PC-9 (cell line): ENCODE measurements around the gene ANXA6. TPM values are rescaled to one million over a fixed set of nuclear protein-coding genes. Genes with fewer than 3 reads are reported as not detected.
A peak's percentile ranks its signal among the peaks of the same experiment; 100 is the strongest.

Source experiments
- BruUV-seq: library from RNA; stranded (reverse); fragments of 400-500 nt; replicated peaks from 2 replicates; lab custom pipeline; 2021; lab: Mats Ljungman, UMichigan
- CTCF ChIA-PET: fragments of 300-600 bp; sonication (Branson Sonifier 250); formaldehyde crosslinking; loops from one replicate; lab custom pipeline; 2022; ENCODE audit warnings: antibody characterized with exemption; lab: Charles Lee
- POLR2A ChIA-PET: fragments of 300-600 bp; sonication (Branson Sonifier 250); formaldehyde crosslinking; loops from one replicate; lab custom pipeline; 2022; ENCODE audit warnings: antibody characterized with exemption; ENCODE audit not compliant: unreplicated experiment; lab: Charles Lee
- DNase-seq, 2 experiments: peaks; one replicate each; pipeline versions ENCODE4 v3.0.0 to v3.0.0-alpha.2; 2015 to 2022; ENCODE audit warnings: mixed read lengths in 1 of 2
- H2AFZ ChIP-seq: fragments of 200-600 bp; sonication (generic); 2 replicates; pipeline ENCODE4 v1.8.1; 2017; ENCODE audit warnings: antibody characterized with exemption
- H3F3A ChIP-seq: fragments of 200-600 bp; sonication (generic); 2 replicates; pipeline ENCODE4 v1.8.1; 2017; ENCODE audit warnings: antibody characterized with exemption, mild to moderate bottlenecking, low read depth; ENCODE audit not compliant: insufficient read depth
- H3K27ac ChIP-seq: fragments of 200-600 bp; sonication (generic); 2 replicates; pipeline ENCODE4 v1.6.1; 2016; ENCODE audit warnings: mixed run types
- H3K27me3 ChIP-seq: fragments of 200-600 bp; sonication (generic); 2 replicates; pipeline ENCODE4 v1.6.1; 2016; ENCODE audit warnings: low read depth, mixed run types; ENCODE audit not compliant: insufficient read depth
- H3K36me3 ChIP-seq: fragments of 200-600 bp; sonication (generic); 2 replicates; pipeline ENCODE4 v1.6.1; 2016; ENCODE audit warnings: low read depth, mixed run types
- H3K4me1 ChIP-seq: fragments of 200-600 bp; sonication (generic); replicated peaks from 2 replicates; pipeline ENCODE4 v1.6.1; 2016; ENCODE audit warnings: mixed run types; ENCODE audit not compliant: insufficient read depth
- H3K4me2 ChIP-seq: fragments of 200-600 bp; sonication (generic); 2 replicates; pipeline ENCODE4 v1.6.1; 2017; ENCODE audit warnings: mixed run types
- H3K4me3 ChIP-seq: fragments of 200-600 bp; sonication (generic); 2 replicates; pipeline ENCODE4 v1.6.1; 2016; ENCODE audit warnings: mixed run types
- H3K79me2 ChIP-seq: fragments of 200-600 bp; sonication (generic); 2 replicates; pipeline ENCODE4 v1.6.1; 2017; ENCODE audit warnings: low read depth, mixed run types
- H3K9me2 ChIP-seq: fragments of 200-600 bp; sonication (generic); 2 replicates; pipeline ENCODE4 v1.8.1; 2017; ENCODE audit warnings: mild to moderate bottlenecking; ENCODE audit not compliant: insufficient read depth
- H3K9me3 ChIP-seq: fragments of 200-600 bp; sonication (generic); 2 replicates; pipeline ENCODE4 v1.8.1; 2016; ENCODE audit warnings: low read depth; ENCODE audit not compliant: insufficient read depth
- H4K20me1 ChIP-seq: fragments of 200-600 bp; sonication (generic); 2 replicates; pipeline ENCODE4 v1.8.1; 2017; ENCODE audit not compliant: insufficient read depth
- EZH2 ChIP-seq: fragments of 200-600 bp; sonication (generic); IDR thresholded peaks from 2 replicates; pipeline ENCODE4 v1.8.0; 2017; ENCODE audit warnings: antibody characterized with exemption, low read depth
- intact Hi-C: fragments of 100-400 bp; cut with micrococcal nuclease; formaldehyde crosslinking; loops from one replicate; pipeline ENCODE4 v1.10.0; 2022; ENCODE audit not compliant: unreplicated experiment
- total RNA-seq: library from RNA; stranded (reverse); gene quantifications from 2 replicates; pipeline ENCODE4 v1.2.3, GENCODE V29; 2021
- TF ChIP-seq, protein P1 (sequence below): fragments of 200-600 bp; sonication (generic); conservative IDR thresholded peaks from 2 replicates; pipeline ENCODE4 v1.6.1; 2017; ENCODE audit warnings: mixed run types, antibody characterized with exemption, mild to moderate bottlenecking, moderate library complexity

The ANXA6 gene
- total RNA-seq, 1 experiment from 2014 or later = 22.4 TPM

DNA sequence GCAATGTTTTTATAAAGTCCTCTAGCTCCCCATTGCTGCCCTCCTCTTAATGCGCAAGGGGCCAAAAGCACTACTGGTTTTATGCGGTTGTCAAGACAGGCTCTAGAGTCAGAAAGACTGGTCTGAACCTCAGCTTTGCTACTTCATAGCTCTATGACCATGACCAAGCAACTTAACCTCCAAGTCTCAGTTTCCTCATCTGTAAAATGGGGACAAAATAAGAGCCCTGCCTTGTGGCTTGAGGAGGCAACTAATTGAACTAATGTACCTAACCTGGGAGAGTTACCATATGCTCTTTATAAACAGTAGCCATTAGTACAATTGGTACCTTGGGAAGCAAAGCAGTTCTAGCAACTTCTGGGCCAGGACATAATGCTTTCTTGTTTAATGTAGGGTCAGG lies 36.5 kb downstream of the ANXA6 start:
- ChIA-PET CTCF (no interaction called here), POLR2A (no interaction called here)
- Histone ChIP-seq H3K4me3 (no peak overlapping the region), H3K79me2 (no peaks in the 10 kb centered on the region), H3K27ac (no peak overlapping the region), H3K27me3 (no peaks in the 10 kb centered on the region), H3K9me3 (no peaks in the 10 kb centered on the region), H3F3A (no peaks in the 10 kb centered on the region), H3K4me1 (peaks cover 7% of the 10 kb centered on the region), H4K20me1 (no peaks in the 10 kb centered on the region), H3K4me2 (no peak overlapping the region), H3K36me3 (no peaks in the 10 kb centered on the region), H3K9me2 (no peaks in the 10 kb centered on the region), H2AFZ (no peak overlapping the region)
- BruUV-seq = no TSS peak
- DNase-seq = no peak
- TF ChIP-seq, protein P1, sequence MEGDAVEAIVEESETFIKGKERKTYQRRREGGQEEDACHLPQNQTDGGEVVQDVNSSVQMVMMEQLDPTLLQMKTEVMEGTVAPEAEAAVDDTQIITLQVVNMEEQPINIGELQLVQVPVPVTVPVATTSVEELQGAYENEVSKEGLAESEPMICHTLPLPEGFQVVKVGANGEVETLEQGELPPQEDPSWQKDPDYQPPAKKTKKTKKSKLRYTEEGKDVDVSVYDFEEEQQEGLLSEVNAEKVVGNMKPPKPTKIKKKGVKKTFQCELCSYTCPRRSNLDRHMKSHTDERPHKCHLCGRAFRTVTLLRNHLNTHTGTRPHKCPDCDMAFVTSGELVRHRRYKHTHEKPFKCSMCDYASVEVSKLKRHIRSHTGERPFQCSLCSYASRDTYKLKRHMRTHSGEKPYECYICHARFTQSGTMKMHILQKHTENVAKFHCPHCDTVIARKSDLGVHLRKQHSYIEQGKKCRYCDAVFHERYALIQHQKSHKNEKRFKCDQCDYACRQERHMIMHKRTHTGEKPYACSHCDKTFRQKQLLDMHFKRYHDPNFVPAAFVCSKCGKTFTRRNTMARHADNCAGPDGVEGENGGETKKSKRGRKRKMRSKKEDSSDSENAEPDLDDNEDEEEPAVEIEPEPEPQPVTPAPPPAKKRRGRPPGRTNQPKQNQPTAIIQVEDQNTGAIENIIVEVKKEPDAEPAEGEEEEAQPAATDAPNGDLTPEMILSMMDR = no peak
- TF ChIP-seq EZH2 = no peak
- intact Hi-C loops = no loop called here

DNA sequence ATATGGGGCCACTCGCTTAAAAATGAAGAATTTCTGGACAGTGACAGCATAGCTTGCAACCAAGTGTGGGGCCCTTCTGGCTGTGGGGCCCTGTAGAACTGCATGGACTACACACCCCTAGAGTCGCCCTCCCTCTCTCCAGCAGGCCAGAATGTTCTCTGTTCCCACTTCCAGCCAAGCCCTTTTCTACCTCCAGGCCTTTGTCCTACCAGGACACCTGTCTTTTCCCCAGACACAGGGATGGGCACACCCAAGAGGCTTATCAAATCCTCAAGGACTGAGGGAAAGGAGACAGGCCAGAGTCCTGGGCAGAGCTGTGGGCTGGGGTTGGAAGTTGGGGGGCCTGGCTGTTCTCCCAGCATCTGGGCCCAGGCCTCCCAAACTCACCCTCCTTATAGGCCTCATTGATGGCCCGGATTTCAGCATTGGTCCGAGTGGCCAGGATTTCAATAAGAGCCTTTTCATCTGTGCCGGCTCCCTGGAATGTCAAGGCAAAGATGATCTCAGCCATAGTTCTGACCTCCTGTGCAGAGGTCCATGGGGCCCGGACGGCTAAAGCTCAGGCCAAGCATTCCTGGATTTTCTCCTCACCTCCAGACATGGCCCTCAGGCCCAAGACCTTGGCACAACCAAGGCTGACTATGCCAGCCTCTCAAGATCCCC lies 38.5 kb downstream of the ANXA6 start:
- no peaks in the 10 kb centered on the region for H3K36me3 ChIP-seq
- no peak for DNase-seq
- CTCF ChIA-PET = no interaction called here
- POLR2A ChIA-PET = no interaction called here
- no peaks in the 10 kb centered on the region for H3K9me3 ChIP-seq
- H3K4me2 ChIP-seq = no peak overlapping the region
- no peaks in the 10 kb centered on the region for H3F3A ChIP-seq
- TF ChIP-seq EZH2 = no peak
- TF ChIP-seq, protein P1 = no peak
- no peak overlapping the region for H3K4me3 ChIP-seq
- H2AFZ ChIP-seq = no peak overlapping the region
- no TSS peak for BruUV-seq
- H3K79me2 ChIP-seq = no peaks in the 10 kb centered on the region
- no peaks in the 10 kb centered on the region for H3K27me3 ChIP-seq
- no peak overlapping the region for H3K27ac ChIP-seq
- H4K20me1 ChIP-seq = no peaks in the 10 kb centered on the region
- peaks cover 7% of the 10 kb centered on the region for H3K4me1 ChIP-seq
- intact Hi-C loops = loop anchor here (5.0 kb wide), 1 partner anchor 317 kb away; no protein-coding TSS in a partner anchor
- H3K9me2 ChIP-seq = no peaks in the 10 kb centered on the region

DNA sequence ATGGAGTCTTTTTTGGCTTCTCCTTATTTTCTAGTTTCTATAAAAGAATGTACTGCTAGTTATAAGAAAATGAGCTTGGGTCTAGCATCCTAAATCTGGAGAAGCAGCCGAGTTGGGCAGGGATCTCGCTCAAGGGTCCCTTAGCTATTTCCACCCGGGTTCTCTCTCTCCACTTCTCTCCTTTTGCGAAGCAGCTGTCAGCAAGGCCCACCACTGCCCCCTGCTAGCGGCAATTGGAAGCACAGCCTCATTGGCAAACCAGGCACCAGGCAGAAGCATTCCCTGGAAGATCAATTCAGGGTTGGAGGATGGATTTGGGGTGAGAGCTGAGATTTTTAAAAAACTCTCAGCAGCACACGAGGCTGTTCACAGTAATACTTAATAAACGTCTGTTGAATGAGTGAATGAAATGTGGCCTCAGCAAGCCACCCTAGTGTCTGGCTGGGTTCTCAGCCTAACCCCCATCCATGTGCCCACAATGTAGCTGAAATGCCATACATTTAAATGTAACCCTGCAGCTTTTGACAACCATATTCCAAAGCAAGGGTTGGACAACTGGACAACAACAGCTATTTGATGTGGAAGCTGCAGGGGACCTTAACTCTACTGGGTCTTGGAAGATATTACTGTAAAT lies 42.2 kb downstream of the ANXA6 start:
- POLR2A ChIA-PET = no interaction called here

More for the DNA sequence above, 42.2 kb downstream of the ANXA6 start:
- TF ChIP-seq EZH2 = no peak
- TF ChIP-seq, protein P1 = peak; percentile 99
- Histone ChIP-seq H3K27me3 (no peaks in the 10 kb centered on the region), H3K4me1 (no peaks in the 10 kb centered on the region; the same call in 1 of the 2 replicates), H3K9me3 (no peaks in the 10 kb centered on the region), H3K79me2 (no peaks in the 10 kb centered on the region), H3K4me2 (no peak overlapping the region), H3F3A (no peaks in the 10 kb centered on the region), H3K36me3 (no peaks in the 10 kb centered on the region), H3K4me3 (no peak overlapping the region), H4K20me1 (no peaks in the 10 kb centered on the region), H2AFZ (no peak overlapping the region), H3K27ac (no peak overlapping the region), H3K9me2 (no peaks in the 10 kb centered on the region)
- peak; percentile 50 to 76 for DNase-seq
- BruUV-seq = no TSS peak
- CTCF ChIA-PET = interaction anchor here (0.6 to 3.8 kb wide), 15 partner anchors 16 to 270 kb away, joined by 3 to 48 read pairs (median 5); partner anchors contain the start of gene IRGM
- intact Hi-C loops = loop anchor here (1.0 to 5.0 kb wide), 4 partner anchors 35 to 313 kb away; no protein-coding TSS in a partner anchor
